HG03196 (cell line): ENCODE results near the gene CCDC117.
A peak's percentile ranks its signal among the peaks of the same experiment; 100 is the strongest.

Source experiments
- ATAC-seq: cut with Tn5 transposase; IDR thresholded peaks from one replicate; pipeline ENCODE4 v1.9.1; 2021; ENCODE audit not compliant: unreplicated experiment

The CCDC117 gene

GRCh38 chr22:28769394-28770085 is 3.0 kb upstream of the CCDC117 start:
- ATAC-seq: no peak

DNA sequence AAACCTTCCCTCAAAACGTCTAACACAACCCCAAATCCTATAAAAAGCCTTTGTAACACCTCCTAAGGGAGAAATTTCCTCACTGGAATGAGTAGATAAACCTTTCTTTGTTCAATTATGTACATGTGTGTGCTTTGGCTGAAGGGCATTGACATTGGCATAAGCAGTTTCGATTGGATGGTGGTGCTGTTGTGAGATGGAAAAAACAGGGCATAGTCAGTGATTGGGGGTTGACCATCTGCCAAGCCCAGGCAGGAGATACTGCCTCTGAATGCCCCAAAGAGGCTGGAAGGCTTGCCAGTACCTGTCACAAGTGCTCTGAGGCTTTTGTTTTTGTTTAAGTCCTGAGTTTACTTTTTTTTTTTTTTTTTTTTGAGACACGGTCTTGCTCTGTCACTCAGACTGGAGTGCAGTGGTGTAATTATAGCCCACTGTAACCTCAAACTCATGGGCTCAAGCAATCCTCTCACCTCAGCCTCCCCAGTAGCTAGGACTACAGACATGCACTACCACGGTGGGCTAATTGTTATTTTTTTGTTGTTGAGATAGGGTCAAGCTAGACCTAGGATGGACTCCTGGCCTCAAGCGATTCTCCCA is 1.2 kb upstream of the CCDC117 start:
- no peak for ATAC-seq

- peak; percentile 19 for ATAC-seq
Measured at GRCh38 chr22:28773461-28773867, 969 bp downstream of the CCDC117 start.

DNA sequence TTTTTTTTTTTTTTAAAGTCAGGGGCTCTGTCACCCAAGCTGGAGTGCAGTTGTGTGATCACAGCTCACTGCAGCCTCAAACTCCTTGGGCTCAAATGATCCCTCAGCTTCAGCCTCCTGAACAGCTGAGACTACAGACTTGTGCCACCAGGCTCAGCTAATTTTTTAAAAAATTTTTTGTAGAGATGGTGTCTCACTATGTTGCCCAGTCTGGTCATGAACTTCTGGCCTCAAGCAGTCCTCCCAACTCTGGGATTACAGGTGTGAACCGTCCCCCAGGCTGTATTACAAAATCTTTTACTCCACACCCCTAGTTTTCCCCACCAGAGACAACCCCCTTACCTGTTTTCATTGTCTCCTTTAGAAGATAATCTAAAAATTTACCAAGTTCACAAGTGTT is 1.9 kb downstream of the CCDC117 start:
- ATAC-seq: no peak

GRCh38 chr22:28779833-28780232 is 7.3 kb downstream of the CCDC117 start:
- no peak for ATAC-seq

DNA sequence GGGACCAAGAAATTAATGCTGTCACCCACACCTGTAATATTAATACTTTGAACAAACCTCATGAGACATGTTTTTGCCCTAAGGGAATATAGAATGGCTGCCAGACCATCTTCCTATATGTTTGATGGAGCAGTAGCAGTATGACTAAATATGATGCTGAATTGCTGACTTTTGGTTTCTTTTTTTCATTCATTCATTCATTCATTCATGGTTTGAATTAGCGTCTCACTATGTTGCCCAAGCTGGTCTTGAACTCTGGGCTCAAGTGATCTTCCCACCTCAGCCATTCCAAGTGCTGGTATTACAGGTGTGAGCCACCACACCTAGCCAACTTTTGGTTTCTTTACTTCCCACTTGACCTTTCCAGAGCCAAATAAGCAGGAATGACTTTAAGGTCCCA is 7.8 kb downstream of the CCDC117 start:
- no peak for ATAC-seq

GRCh38 chr22:28783786-28784671 is 11.5 kb downstream of the CCDC117 start:
- no peak for ATAC-seq

DNA sequence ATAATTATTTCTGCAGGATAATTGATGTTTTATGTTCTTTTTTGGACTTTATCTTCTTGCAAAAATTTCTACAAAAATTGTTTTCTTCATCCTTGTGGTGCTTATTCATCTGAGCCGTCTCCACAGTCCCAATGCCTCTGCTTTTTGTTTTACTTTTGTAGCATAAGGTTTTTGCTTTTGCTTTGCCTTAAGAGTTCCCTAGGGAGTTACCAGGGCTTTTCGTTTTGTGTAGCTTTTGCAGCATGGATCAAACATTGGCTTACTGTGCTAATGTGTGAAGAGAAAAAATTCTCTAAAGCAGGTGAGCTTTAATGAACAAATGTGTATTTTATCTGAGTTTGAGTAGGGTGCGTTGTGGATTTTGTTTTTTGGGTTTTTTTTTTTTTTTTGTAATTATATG is 16.1 kb downstream of the CCDC117 start:
- ATAC-seq: no peak

DNA sequence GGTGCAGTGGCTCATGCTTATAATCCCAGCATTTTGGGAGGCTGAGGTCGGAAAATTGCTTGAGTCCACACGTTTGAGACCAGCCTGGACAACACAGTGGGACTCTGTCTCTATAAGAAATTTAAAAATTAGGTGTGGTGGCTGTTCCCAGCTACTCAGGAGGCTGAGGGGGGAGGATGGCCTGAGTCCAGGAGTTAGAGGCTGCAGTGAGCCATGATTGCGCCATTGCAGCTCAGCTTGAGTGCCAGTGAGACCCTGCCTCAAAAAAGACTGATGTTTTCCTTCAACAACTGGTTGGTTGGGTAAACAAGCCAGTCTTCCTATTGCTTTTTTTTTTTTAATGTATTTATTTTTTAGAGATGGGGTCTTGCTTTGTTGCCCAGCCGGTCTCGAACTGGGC is 18.6 kb downstream of the CCDC117 start:
- no peak for ATAC-seq

DNA sequence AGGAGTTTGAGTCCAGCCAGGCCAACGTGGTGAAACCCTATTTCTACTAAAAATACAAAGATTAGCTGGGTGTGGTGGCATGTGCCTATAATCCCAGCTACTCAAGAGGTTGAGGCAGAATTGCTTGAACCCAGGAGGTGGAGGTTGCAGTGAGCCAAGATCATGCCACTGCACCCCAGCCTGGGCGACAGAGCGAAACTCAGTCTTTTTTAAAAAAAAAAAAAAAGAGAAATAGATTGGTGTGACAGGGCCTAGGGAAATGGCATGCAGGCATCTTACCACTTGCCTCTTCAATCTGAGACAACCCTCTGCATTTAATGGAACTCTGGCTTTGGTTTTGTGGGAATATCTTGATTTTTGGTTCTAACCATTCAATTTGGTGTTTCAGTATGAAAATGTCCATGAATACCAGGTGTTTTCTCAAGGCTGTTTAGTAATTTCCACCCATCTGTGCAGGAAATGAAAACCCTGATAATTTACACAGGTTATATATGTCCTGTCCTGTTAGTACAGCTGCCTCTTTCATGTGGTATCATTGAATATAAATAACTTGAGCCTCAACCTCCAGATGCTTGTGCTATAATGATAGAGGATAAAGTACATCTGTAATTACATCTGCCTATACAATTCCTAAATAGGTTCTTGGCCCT is 19.5 kb downstream of the CCDC117 start:
- ATAC-seq: peak; percentile 50

DNA sequence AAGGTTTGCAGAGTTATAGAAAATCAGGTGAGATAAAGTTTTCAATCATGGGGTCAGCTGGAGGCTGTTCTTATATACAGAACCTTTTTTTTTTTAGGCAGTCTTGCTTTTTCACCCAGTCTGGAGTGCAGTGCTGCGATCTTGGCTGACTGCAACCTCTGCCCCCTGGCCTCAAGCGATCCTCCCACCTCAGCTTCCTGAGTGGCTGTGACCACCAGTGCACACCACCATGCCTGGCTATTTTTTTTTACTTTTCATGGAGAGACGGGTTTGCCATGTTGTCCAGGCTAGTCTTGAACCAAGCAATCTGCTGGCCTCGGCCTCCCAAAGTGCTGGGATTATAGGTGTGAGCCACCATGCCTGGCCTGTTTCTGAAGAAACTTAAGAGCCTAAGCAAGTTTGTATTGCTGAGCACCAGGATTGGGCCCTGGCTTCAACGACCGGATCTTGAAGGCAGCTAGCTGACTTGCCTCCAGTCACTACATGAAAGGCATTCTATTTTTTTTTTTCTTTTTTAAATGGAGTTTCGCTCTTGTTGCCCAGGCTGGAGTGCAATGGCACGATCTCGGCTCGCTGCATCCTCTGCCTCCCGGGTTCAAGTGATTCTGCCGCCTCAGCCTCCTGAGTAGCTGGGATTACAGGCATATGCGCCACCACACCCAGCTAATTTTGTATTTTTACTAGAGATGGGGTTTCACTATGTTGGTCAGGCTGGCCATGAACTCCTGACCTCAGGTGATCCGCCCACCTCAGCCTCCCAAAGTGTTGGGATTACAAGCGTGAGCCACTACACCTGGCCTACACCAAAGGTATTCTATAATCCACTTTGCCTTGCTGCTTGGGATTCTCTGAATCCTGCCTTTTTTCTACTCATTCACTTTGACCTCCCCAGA is 20.2 kb downstream of the CCDC117 start:
- ATAC-seq: peak; percentile 38

DNA sequence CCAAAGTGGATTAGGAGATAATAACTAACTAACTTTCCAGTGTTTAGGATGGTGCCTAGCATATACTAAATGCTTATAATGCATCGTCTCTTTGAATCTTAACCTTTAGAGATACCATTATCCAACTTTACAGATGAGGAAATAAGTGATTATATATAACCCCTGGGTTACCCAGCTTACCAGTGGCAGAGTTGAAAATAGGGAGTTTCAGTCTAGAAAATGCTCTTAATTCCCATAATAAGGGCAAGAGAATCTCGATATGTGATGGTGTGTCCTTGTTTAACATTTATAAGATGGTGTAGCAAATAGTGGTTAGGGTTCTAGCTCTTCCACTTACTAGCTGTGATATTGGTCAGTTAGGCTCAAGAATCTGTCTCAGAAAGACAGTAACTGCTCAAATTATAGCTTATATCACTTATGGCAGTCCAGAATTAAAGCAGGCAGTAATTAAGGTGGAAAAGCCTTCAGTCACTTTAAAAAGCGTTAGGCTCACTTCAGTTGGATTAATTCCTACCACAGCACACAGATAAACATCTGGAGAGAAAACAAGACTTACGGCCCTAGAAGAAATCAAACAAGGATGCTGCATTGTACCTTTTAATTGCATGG is 21.6 kb downstream of the CCDC117 start:
- ATAC-seq: no peak

DNA sequence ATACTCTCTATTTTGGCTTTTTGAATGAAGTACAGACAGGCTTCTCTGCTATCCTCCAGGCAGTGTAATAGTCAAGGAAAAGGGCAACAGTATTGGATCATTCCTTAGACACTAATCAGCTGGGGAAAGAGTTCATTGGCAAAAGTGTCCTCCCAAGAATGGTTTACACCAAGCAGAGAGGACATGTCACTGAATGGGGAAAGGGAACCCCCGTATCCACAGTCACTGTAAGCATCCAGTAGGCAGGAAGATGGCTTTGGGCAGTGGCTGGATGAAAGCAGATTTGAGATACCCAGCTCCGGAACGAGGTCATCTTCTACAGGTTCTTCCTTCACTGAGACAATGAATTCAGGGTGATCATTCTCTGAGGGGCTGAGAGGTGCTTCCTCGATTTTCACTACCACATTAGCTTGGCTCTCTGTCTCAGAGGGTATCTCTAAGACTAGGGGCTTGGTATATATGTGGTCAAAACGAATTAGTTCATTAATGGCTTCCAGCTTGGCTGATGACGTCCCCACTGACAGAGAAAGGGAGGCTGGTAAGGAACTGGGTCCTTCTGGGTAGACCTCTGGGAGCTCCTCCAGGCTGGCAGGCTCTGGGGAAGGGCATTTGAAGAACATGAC is 22.7 kb downstream of the CCDC117 start:
- no peak for ATAC-seq

- no peak for ATAC-seq
Measured at GRCh38 chr22:28795932-28796856, 23.7 kb downstream of the CCDC117 start.

- ATAC-seq: no peak
Measured at GRCh38 chr22:28798810-28799605, 26.5 kb downstream of the CCDC117 start.

GRCh38 chr22:28799606-28800307 is 27.3 kb downstream of the CCDC117 start:
- ATAC-seq: peak; percentile 12
